GM12878 (cell line): ENCODE results near the gene KDM6B. TPM values are rescaled to one million over a fixed set of nuclear protein-coding genes. Genes with fewer than 3 reads are reported as not detected.

Source experiments
- ATF3 ChIP-seq: IDR thresholded peaks from 2 replicates; pipeline ENCODE4 v1.6.1; 2011; ENCODE audit warnings: low read depth, mild to moderate bottlenecking, low read length, moderate library complexity, borderline replicate concordance; ENCODE audit errors: extremely low read depth
- BCLAF1 ChIP-seq: fragments of 450-650 bp; IDR thresholded peaks from 2 replicates; pipeline ENCODE4 v1.6.1; 2017; ENCODE audit warnings: antibody characterized with exemption, mild to moderate bottlenecking, moderate library complexity
- CHD1 ChIP-seq: IDR thresholded peaks from 2 replicates; pipeline ENCODE4 v1.6.1; 2012; ENCODE audit warnings: low read depth, low read length, improper control_type of control experiment
- CHD4 ChIP-seq: fragments of 200-600 bp; sonication (generic); IDR thresholded peaks from 2 replicates; pipeline ENCODE4 v1.6.1; 2016; ENCODE audit warnings: mild to moderate bottlenecking
- IKZF2 ChIP-seq, 2 experiments: fragments of 450-650 bp; IDR thresholded peaks; 2 replicates each; pipeline ENCODE4 v1.6.1; 2017; ENCODE audit warnings: mild to moderate bottlenecking in 2 of 2, moderate library complexity in 2 of 2
- KDM1A ChIP-seq: fragments of 200-600 bp; sonication (generic); IDR thresholded peaks from 2 replicates; pipeline ENCODE4 v1.6.1; 2016; ENCODE audit warnings: borderline replicate concordance
- MEF2B ChIP-seq: fragments of 450-650 bp; IDR thresholded peaks from 2 replicates; pipeline ENCODE4 v1.6.1; 2018; ENCODE audit warnings: mild to moderate bottlenecking, moderate library complexity; ENCODE audit not compliant: partially characterized antibody, poor library complexity, severe bottlenecking
- NR2F1 ChIP-seq: fragments of 450-650 bp; conservative IDR thresholded peaks from 2 replicates; pipeline ENCODE4 v1.6.1; 2017; ENCODE audit warnings: mild to moderate bottlenecking
- POLR2A ChIP-seq: IDR thresholded peaks from 2 replicates; pipeline ENCODE4 v1.6.1; 2011; ENCODE audit warnings: low read depth, mild to moderate bottlenecking, low read length
- RUNX3 ChIP-seq: IDR thresholded peaks from 2 replicates; pipeline ENCODE4 v1.6.1; 2012; ENCODE audit warnings: low read length, inconsistent platforms
- SP1 ChIP-seq: IDR thresholded peaks from one replicate; pipeline ENCODE4 v1.6.1; 2011; ENCODE audit warnings: low read depth, low read length
- SRF ChIP-seq, 2 experiments: IDR thresholded peaks; 2 replicates each; pipeline ENCODE4 v1.6.1; 2011; ENCODE audit warnings: low read depth in 2 of 2, low read length in 2 of 2, mild to moderate bottlenecking in 1 of 2, moderate library complexity in 1 of 2
- ZBED1 ChIP-seq: IDR thresholded peaks from 2 replicates; pipeline ENCODE4 v1.6.1; 2016; ENCODE audit warnings: borderline replicate concordance
- ZNF24 ChIP-seq: fragments of 450-650 bp; IDR thresholded peaks from 2 replicates; pipeline ENCODE4 v1.6.1; 2017; ENCODE audit warnings: antibody characterized with exemption, mild to moderate bottlenecking
- polyA plus RNA-seq, 11 experiments: library from polyadenylated mRNA; depleted of rRNA in 4 of 11; unstranded in 6 of 11; stranded (reverse) in 5 of 11; fragments of >200 nt; fragmentation: Nextera tagmentation in 4 of 11; fragmentation: Illumina TruSeq in 1 of 11; extraction: Ambion mirVana in 4 of 11; extraction: Trizol in 1 of 11; gene quantifications; 1 replicate in 1 of 11; 2 replicates in 10 of 11; pipeline versions ENCODE4 v1.2.1 to v1.2.3, GENCODE V29; 2011 to 2016; ENCODE audit warnings: inconsistent platforms in 2 of 11, missing spikeins in 2 of 11, low read depth in 1 of 11
- total RNA-seq, 4 experiments: library from RNA; depleted of rRNA in 3 of 4; stranded (reverse); fragments of >200 nt in 3 of 4; fragmentation: Illumina TruSeq in 1 of 4; extraction: Trizol in 1 of 4; gene quantifications; 2 replicates each; pipeline versions ENCODE4 v1.2.1 to v1.2.3, GENCODE V29; 2013 to 2021

Gene KDM6B
- total and polyA plus RNA-seq, 10 of the 15 experiments (the other 5 are each of a cell fraction or from before 2014, with no cell fraction given) = 0.05 to 33.5 (median 2.3) TPM

- TF ChIP-seq BCLAF1 = no peak
- TF ChIP-seq IKZF2 (IDR thresholded peaks at IDR 0.05) = no peak
- no peak for TF ChIP-seq CHD4
- TF ChIP-seq ZNF24 = no peak
- TF ChIP-seq POLR2A = no peak
- TF ChIP-seq MEF2B = peak; percentile 5
- no peak for TF ChIP-seq CHD1
- TF ChIP-seq KDM1A = no peak
- TF ChIP-seq SRF (IDR thresholded peaks at IDR 0.05; ENCODE audit: low read depth in 2 of 2, low read length in 2 of 2) = no peak
- no peak for TF ChIP-seq RUNX3
- TF ChIP-seq NR2F1 = no peak
- TF ChIP-seq SP1 = no peak
- no peak for TF ChIP-seq ATF3
- TF ChIP-seq ZBED1 = no peak
Measured at GRCh38 chr17:7837408-7838088, 3.5 kb downstream of the KDM6B start (continued).
